Retinal pigment epithelial cell (primary cell): ENCODE results near the gene SRC.

Experiments used
- DNase-seq: peaks from one replicate; pipeline ENCODE4 v3.0.0-alpha.2; 2010; ENCODE audit warnings: low read depth
- H3K4me3 ChIP-seq: 2 replicates; pipeline ENCODE4 v1.5.1; 2011; ENCODE audit warnings: mild to moderate bottlenecking, low read length, control low read depth, moderate library complexity
- TF ChIP-seq, protein P1 (sequence below): conservative IDR thresholded peaks from 2 replicates; pipeline ENCODE4 v1.5.1; 2011; ENCODE audit warnings: low read depth, low read length, control low read depth, inconsistent platforms

The SRC gene

DNA sequence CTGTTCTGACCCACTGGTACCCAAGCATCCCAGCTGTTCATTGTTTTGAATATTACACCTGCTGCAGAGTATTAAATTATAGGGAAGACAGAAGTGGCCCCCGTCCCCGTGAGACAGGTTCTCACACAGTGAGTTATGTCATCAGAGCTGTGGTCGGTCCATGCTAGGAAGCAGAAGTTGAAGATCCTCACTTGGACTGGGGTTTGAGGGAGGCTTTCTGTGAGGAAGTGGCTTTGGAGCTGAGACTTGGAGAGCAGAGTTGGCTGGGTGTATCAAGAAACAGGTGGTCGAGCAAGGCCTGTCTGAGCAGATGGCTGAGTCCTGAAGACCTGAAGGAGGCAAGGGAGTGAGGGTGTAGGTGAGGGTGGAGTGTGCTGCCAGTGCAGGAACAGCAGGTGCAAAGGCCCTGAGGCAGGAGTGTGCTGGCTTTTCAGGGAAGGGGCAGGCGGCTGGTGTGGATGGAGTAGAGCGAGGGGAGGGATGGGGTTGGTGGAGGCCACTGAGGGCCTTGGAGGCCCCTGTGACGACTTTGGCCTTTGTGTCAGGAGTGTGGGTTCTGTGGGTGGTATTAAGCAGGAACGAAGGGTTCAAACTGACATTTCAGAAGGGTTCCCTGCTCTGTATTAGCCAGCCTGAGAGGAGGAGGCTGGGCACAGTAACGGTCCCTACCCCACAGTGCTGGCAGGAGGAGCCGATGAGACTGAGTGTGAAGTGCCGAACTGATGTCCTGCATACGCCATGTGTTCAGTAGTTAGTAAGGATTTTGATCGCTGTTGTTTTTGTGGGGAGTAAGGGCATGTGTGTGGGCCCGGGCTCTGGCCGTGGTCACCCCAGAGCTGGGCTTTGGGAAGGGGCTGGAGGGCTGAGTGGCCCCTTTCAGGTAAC is 11.8 kb downstream of the SRC start:
- DNase-seq, result no peak
- TF ChIP-seq, protein P1, sequence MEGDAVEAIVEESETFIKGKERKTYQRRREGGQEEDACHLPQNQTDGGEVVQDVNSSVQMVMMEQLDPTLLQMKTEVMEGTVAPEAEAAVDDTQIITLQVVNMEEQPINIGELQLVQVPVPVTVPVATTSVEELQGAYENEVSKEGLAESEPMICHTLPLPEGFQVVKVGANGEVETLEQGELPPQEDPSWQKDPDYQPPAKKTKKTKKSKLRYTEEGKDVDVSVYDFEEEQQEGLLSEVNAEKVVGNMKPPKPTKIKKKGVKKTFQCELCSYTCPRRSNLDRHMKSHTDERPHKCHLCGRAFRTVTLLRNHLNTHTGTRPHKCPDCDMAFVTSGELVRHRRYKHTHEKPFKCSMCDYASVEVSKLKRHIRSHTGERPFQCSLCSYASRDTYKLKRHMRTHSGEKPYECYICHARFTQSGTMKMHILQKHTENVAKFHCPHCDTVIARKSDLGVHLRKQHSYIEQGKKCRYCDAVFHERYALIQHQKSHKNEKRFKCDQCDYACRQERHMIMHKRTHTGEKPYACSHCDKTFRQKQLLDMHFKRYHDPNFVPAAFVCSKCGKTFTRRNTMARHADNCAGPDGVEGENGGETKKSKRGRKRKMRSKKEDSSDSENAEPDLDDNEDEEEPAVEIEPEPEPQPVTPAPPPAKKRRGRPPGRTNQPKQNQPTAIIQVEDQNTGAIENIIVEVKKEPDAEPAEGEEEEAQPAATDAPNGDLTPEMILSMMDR, result no peak
- no peak overlapping the region for H3K4me3 ChIP-seq

DNA sequence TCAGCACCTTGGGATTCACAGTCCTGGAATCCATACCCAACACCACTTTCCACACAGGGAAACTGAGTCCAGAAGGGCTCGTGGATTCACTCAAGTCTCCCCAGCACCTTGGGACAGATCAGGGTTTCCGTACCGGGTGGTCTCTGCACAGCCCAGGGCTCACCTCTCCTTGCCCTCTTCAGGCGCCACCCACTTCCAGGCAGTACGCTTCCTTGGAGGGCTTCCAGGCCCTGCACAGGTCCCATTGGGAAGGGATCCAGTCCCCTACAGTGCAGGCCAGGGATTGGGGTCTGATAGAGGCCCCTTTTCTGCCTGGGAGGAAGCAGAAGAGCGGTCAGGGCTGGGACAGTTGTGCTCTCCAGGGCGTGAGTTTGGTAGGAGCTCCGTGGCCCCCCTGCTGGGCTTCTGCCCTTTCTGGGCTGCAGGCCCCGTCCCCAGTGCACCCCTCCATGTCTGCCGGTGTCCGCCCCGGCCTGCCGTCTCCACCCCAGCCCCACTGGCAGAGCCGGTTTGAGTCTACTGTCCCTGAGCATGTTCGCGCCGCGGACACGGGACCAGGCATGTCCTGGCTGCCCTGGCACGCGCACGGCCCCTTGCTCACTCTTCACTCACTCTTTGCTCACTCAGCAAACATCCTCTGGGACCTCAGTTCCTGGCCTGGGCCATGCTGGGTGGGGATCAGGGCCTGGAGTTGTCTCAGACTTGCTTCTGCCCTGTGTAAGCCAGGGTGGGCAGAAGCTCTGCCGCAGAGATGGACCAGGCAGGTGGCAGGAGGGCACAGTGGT is 12.6 kb downstream of the SRC start:
- no peak overlapping the region for H3K4me3 ChIP-seq
- TF ChIP-seq, protein P1, result no peak
- no peak for DNase-seq

DNA sequence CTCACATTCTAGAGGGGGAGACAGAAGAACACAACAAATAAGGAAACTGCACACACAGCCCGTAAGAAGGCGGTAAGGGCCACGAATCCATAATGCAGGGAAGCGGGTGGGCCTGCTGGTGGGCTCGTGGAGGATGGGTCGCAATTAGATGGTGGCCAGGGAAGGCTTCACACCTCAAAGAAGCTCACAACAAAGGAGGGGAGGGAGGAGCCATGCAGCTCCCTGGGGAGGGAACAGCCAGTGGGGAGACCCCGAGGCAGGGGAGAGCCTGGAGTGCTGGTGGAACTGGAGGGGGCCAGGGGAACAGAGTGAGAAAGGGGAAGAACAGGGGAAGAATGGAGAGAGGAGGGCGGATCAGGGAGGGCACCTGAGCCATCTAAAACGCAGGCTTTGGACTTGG is 13.4 kb downstream of the SRC start:
- no peak overlapping the region for H3K4me3 ChIP-seq
- TF ChIP-seq, protein P1, result no peak
- no peak for DNase-seq

DNA sequence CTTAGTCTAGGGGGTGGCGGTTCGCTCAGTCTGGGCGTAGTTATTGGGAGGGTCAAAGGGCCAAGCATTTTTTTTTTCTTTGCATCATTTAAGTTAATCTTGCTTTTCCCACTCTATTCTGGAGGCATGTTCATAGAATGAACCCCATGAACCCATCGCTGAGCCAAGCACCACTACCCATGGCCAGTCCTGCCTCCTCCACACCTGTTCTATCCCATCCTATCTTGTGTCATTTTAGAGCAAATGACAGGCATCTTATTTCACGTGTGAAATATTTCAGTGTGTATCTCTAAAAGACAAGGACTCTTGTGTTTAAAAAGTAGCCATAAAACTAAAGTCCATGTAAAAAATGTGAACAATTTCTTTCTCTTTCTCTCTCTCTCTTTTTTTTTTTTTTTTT is 13.9 kb downstream of the SRC start:
- no peak for DNase-seq
- H3K4me3 ChIP-seq, result no peak overlapping the region
- TF ChIP-seq, protein P1, result no peak

DNA sequence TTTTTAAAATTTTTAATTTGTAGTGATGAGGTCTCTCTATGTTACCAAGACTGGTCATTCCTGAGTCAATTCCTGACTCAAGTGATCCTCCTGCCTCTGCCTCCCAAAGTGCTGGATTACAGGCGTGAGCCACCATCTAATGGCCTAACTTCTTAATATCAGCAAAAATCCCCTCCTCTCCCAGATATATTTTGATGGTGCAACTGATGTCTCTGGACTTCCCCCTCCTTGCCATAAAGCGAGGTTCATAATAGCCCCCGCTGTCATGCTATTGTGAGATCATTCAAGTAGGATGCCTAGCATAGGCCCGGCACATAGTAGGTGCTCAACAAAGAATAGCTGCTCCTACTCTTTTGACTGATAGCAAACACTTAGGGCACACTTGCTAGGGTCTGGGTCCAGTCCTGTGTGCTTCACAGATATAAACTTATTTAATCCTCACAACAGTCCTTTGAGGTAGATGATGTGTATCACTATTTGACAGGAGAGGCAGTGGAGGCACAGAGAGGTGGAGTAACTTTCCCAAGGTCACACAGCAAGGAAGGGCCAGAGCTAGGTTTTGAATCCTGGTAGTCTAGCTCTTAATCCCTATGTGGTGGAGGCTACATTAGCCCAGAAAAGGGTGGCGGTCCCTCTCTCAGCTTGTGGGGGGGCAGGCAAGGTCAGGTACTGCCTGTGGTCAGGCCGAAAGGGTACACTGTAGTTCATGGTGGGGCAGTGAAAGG is 14.6 kb downstream of the SRC start:
- TF ChIP-seq, protein P1, result no peak
- no peak overlapping the region for H3K4me3 ChIP-seq
- DNase-seq, result no peak

DNA sequence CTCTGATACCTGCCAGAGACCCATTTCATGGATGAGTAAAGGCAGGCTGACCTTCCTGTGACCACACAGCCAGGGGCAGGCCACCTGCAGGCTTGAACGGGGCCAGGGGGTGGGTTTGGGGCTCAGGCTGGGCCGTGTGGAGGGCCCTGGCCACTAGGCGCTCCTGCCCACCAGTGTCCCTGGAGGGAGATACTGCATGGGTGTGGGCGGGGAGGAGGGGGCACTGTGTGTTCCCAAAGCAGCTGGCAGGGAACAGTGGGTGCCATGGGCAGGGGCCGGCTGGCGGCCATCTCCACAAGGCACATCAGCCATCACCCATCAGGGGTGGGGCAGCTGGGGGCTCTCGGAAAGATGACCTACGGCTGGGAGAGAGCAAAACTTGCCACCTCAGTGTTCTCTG is 15.4 kb downstream of the SRC start:
- no peak overlapping the region for H3K4me3 ChIP-seq
- DNase-seq, result no peak
- TF ChIP-seq, protein P1, result no peak
